H9 (cell line): Measurements from ENCODE around the gene LUZP1. TPM values are rescaled to one million over a fixed set of nuclear protein-coding genes. Genes with fewer than 3 reads are reported as not detected.

Experiments used
- DNase-seq: peaks from one replicate; pipeline ENCODE4 v3.0.0-alpha.2; 2017
- H2AFZ ChIP-seq: one replicate; pipeline ENCODE4 v1.6.1; 2013; ENCODE audit warnings: mild to moderate bottlenecking, low read length, control low read depth, moderate library complexity
- H2AK5ac ChIP-seq: 2 replicates; pipeline ENCODE4 v1.6.1; 2013; ENCODE audit warnings: low read length, control low read depth, mixed read lengths; ENCODE audit not compliant: insufficient read length
- H2BK120ac ChIP-seq: one replicate; pipeline ENCODE4 v1.6.1; 2013; ENCODE audit warnings: low read depth, mild to moderate bottlenecking, low read length, control low read depth, inconsistent platforms; ENCODE audit not compliant: poor library complexity, severe bottlenecking
- H2BK12ac ChIP-seq: 2 replicates; pipeline ENCODE4 v1.6.1; 2013; ENCODE audit warnings: low read length, control low read depth, mixed read lengths, low read depth; ENCODE audit not compliant: insufficient read length
- H2BK15ac ChIP-seq: 2 replicates; pipeline ENCODE4 v1.6.1; 2013; ENCODE audit warnings: low read depth, low read length, control low read depth
- H2BK20ac ChIP-seq: one replicate; pipeline ENCODE4 v1.6.1; 2013; ENCODE audit warnings: low read depth, mild to moderate bottlenecking, low read length, control low read depth, inconsistent platforms; ENCODE audit not compliant: poor library complexity, severe bottlenecking
- H2BK5ac ChIP-seq: 2 replicates; pipeline ENCODE4 v1.6.1; 2013; ENCODE audit warnings: low read length, control low read depth, mixed read lengths; ENCODE audit not compliant: insufficient read length
- H3K14ac ChIP-seq: 2 replicates; pipeline ENCODE4 v1.6.1; 2013; ENCODE audit warnings: low read length, control low read depth; ENCODE audit not compliant: insufficient read depth
- H3K18ac ChIP-seq: 2 replicates; pipeline ENCODE4 v1.6.1; 2013; ENCODE audit warnings: low read depth, mild to moderate bottlenecking, mixed read lengths, low read length, control low read depth; ENCODE audit not compliant: insufficient read length
- H3K23ac ChIP-seq: 2 replicates; pipeline ENCODE4 v1.6.1; 2013; ENCODE audit warnings: low read length, control low read depth, mixed read lengths, low read depth; ENCODE audit not compliant: insufficient read length
- H3K23me2 ChIP-seq: 2 replicates; pipeline ENCODE4 v1.6.1; 2013; ENCODE audit warnings: low read depth, mild to moderate bottlenecking, mixed read lengths, low read length, control low read depth; ENCODE audit not compliant: insufficient read length, poor library complexity, severe bottlenecking
- H3K27ac ChIP-seq: 2 replicates; pipeline ENCODE4 v1.5.1; 2013; ENCODE audit warnings: low read length, control low read depth, mixed read lengths, low read depth; ENCODE audit not compliant: insufficient read length
- H3K27me3 ChIP-seq: 2 replicates; pipeline ENCODE4 v1.6.1; 2013; ENCODE audit warnings: low read length, control low read depth, inconsistent platforms; ENCODE audit not compliant: insufficient read depth
- H3K4ac ChIP-seq: 2 replicates; pipeline ENCODE4 v1.6.1; 2013; ENCODE audit warnings: low read depth, mild to moderate bottlenecking, control low read depth, inconsistent platforms, low read length, moderate library complexity
- H3K4me1 ChIP-seq: 2 replicates; pipeline ENCODE4 v1.6.1; 2013; ENCODE audit warnings: low read length, control low read depth, inconsistent platforms; ENCODE audit not compliant: insufficient read depth
- H3K4me2 ChIP-seq: 2 replicates; pipeline ENCODE4 v1.6.1; 2013; ENCODE audit warnings: low read length, control low read depth, mixed read lengths; ENCODE audit not compliant: insufficient read length, insufficient read depth
- H3K56ac ChIP-seq: 2 replicates; pipeline ENCODE4 v1.6.1; 2013; ENCODE audit warnings: low read depth, mild to moderate bottlenecking, mixed read lengths, low read length, control low read depth; ENCODE audit not compliant: insufficient read length
- H3K79me1 ChIP-seq: 2 replicates; pipeline ENCODE4 v1.6.1; 2013; ENCODE audit warnings: low read depth, mild to moderate bottlenecking, moderate library complexity, low read length, control low read depth, inconsistent platforms; ENCODE audit not compliant: insufficient read depth, poor library complexity, severe bottlenecking
- H3K79me2 ChIP-seq: 2 replicates; pipeline ENCODE4 v1.6.1; 2013; ENCODE audit warnings: low read length, control low read depth, inconsistent platforms; ENCODE audit not compliant: insufficient read depth
- H3K9ac ChIP-seq: 2 replicates; pipeline ENCODE4 v1.6.1; 2013; ENCODE audit warnings: low read length, control low read depth, mixed read lengths; ENCODE audit not compliant: insufficient read length; ENCODE audit errors: extremely low read depth
- H3K9me3 ChIP-seq: one replicate; pipeline ENCODE4 v1.6.1; 2013; ENCODE audit warnings: low read depth, low read length, inconsistent platforms; ENCODE audit not compliant: control insufficient read depth
- H3T11ph ChIP-seq: one replicate; pipeline ENCODE4 v1.6.1; 2013; ENCODE audit warnings: mild to moderate bottlenecking, low read length, control low read depth, inconsistent platforms
- H4K20me1 ChIP-seq: one replicate; pipeline ENCODE4 v1.6.1; 2013; ENCODE audit not compliant: control insufficient read depth, insufficient read length, insufficient read depth
- H4K5ac ChIP-seq: 2 replicates; pipeline ENCODE4 v1.6.1; 2013; ENCODE audit warnings: low read depth, mild to moderate bottlenecking, mixed read lengths, low read length, control low read depth; ENCODE audit not compliant: insufficient read length
- H4K8ac ChIP-seq: replicated peaks from 2 replicates; pipeline ENCODE4 v1.6.1; 2013; ENCODE audit warnings: low read length, control low read depth, mixed read lengths, low read depth; ENCODE audit not compliant: insufficient read length
- H4K91ac ChIP-seq: 2 replicates; pipeline ENCODE4 v1.6.1; 2013; ENCODE audit warnings: low read depth, mild to moderate bottlenecking, moderate library complexity, mixed read lengths, low read length, control low read depth; ENCODE audit not compliant: insufficient read length
- H3K27ac Mint-ChIP-seq, 3 experiments: 2 replicates in 2 of 3; 3 replicates in 1 of 3; pipeline ENCODE4 v1.8.0; 2020 to 2021; ENCODE audit warnings: mixed read lengths in 3 of 3, mild to moderate bottlenecking in 1 of 3, moderate library complexity in 1 of 3
- H3K27me3 Mint-ChIP-seq: 2 replicates; pipeline ENCODE4 v1.8.0; 2021; ENCODE audit warnings: low read depth, mild to moderate bottlenecking, moderate library complexity, mixed read lengths
- H3K36me3 Mint-ChIP-seq, 3 experiments: 2 replicates in 2 of 3; 3 replicates in 1 of 3; pipeline ENCODE4 v1.8.0; 2020 to 2021; ENCODE audit warnings: low read depth in 3 of 3, mixed read lengths in 3 of 3; ENCODE audit not compliant: insufficient read depth in 1 of 3
- H3K4me1 Mint-ChIP-seq, 2 experiments: 2 replicates each; pipeline ENCODE4 v1.8.0; 2020; ENCODE audit warnings: mixed read lengths in 2 of 2
- H3K4me3 Mint-ChIP-seq, 2 experiments: 2 replicates in 1 of 2; 3 replicates in 1 of 2; pipeline ENCODE4 v1.8.0; 2020 to 2021; ENCODE audit warnings: mild to moderate bottlenecking in 2 of 2, mixed read lengths in 2 of 2, moderate library complexity in 1 of 2
- H3K9me3 Mint-ChIP-seq, 2 experiments: 2 replicates in 1 of 2; 3 replicates in 1 of 2; pipeline ENCODE4 v1.8.0; 2020; ENCODE audit warnings: mild to moderate bottlenecking in 2 of 2, mixed read lengths in 2 of 2, moderate library complexity in 1 of 2
- WGBS: extraction: QIAGEN DNeasy Blood & Tissue Kit; methylation state at CpG from one replicate; pipeline ENCODE4 v1.1.7; 2013; ENCODE audit warnings: missing lambda C conversion rate, low lambda C conversion rate, mixed read lengths; ENCODE audit not compliant: insufficient read length; ENCODE audit errors: extremely low coverage; 5-methylcytosine and 5-hydroxymethylcytosine counted together
- total RNA-seq: library from RNA; stranded (reverse); gene quantifications from 2 replicates; pipeline ENCODE4 v1.2.1, GENCODE V29; 2021
- TF ChIP-seq, protein P1 (sequence below): fragments of 200-600 bp; sonication (generic); conservative IDR thresholded peaks from 3 replicates; pipeline ENCODE4 v1.8.0; 2021; ENCODE audit warnings: antibody characterized with exemption, mild to moderate bottlenecking

LUZP1 gene
- total RNA-seq, 1 experiment from 2014 or later = 48.2 TPM

DNA sequence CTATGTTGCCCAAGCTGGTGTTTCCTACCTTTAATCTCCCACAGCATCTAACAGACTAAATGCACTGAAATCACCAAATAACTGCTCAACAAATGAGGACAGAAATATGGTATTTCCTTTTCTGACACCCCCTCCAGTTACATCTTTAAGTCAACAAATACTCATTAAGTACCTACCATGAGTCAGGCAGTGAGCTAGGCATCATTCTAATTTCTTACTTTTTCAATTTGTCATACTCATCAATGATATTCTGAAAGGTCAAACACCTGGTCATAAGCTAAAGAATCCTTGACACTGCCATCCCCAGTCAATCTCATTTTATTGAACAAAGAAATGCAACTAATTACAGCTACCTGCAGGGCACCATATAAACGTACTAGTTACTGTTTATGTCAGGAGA is 36.6 kb downstream of the LUZP1 start:
- TF ChIP-seq, protein P1, sequence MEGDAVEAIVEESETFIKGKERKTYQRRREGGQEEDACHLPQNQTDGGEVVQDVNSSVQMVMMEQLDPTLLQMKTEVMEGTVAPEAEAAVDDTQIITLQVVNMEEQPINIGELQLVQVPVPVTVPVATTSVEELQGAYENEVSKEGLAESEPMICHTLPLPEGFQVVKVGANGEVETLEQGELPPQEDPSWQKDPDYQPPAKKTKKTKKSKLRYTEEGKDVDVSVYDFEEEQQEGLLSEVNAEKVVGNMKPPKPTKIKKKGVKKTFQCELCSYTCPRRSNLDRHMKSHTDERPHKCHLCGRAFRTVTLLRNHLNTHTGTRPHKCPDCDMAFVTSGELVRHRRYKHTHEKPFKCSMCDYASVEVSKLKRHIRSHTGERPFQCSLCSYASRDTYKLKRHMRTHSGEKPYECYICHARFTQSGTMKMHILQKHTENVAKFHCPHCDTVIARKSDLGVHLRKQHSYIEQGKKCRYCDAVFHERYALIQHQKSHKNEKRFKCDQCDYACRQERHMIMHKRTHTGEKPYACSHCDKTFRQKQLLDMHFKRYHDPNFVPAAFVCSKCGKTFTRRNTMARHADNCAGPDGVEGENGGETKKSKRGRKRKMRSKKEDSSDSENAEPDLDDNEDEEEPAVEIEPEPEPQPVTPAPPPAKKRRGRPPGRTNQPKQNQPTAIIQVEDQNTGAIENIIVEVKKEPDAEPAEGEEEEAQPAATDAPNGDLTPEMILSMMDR = no peak

More for the DNA sequence above, 36.6 kb downstream of the LUZP1 start:
- DNase-seq = no peak
- Histone ChIP-seq H4K8ac (no peak overlapping the region), H2BK15ac (no peak overlapping the region), H3K23me2 (no peaks in the 10 kb centered on the region), H2AK5ac (no peak overlapping the region), H3K9me3 (no peaks in the 10 kb centered on the region), H3K14ac (no peak overlapping the region), H3K79me2 (peaks cover 7% of the 10 kb centered on the region; the same call in 1 of the 2 replicates), H3K27me3 (no peaks in the 10 kb centered on the region), H3T11ph (no peak overlapping the region), H4K91ac (no peak overlapping the region), H2AFZ (no peak overlapping the region), H3K27ac (no peak overlapping the region), H3K4me1 (no peaks in the 10 kb centered on the region), H3K18ac (no peak overlapping the region), H4K20me1 (no peaks in the 10 kb centered on the region), H3K23ac (no peak overlapping the region), H2BK5ac (no peak overlapping the region), H3K4ac (no peak overlapping the region), H2BK20ac (no peak overlapping the region), H3K4me2 (no peak overlapping the region), H2BK120ac (no peak overlapping the region), H3K56ac (no peak overlapping the region), H4K5ac (no peak overlapping the region), H3K79me1 (peaks cover 12% of the 10 kb centered on the region), H3K9ac (no peak overlapping the region), H2BK12ac (no peak overlapping the region)
- Mint-ChIP-seq H3K9me3 (no peaks in the 10 kb centered on the region; a peak in 1 of 5 replicates), H3K4me1 (peaks cover 11 to 16% of the 10 kb centered on the region in 2 experiments), H3K27ac (peak overlapping the region in 2 of 3 experiments; percentile 5 to 20; a peak in 2 of 7 replicates), H3K36me3 (peaks cover 0 to 7% (median 2%) of the 10 kb centered on the region in 3 experiments; a peak in 1 of 7 replicates), H3K4me3 (no peak overlapping the region), H3K27me3 (no peaks in the 10 kb centered on the region)
- WGBS = no CpG with 5 or more reads among the region's 1 CpG
